B cell (primary cell): ENCODE measurements around the gene JAML.

Source experiments
- EZH2 ChIP-seq: IDR thresholded peaks from 2 replicates; pipeline ENCODE4 v1.6.1; 2012; ENCODE audit warnings: borderline replicate concordance, low read depth, mild to moderate bottlenecking, moderate library complexity, low read length; ENCODE audit not compliant: insufficient read depth, poor library complexity, severe bottlenecking
- TF ChIP-seq, protein P1 (sequence below): fragments of 200-600 bp; IDR thresholded peaks from one replicate; pipeline ENCODE4 v1.8.0; 2022; ENCODE audit warnings: antibody characterized with exemption, mild to moderate bottlenecking

DNA sequence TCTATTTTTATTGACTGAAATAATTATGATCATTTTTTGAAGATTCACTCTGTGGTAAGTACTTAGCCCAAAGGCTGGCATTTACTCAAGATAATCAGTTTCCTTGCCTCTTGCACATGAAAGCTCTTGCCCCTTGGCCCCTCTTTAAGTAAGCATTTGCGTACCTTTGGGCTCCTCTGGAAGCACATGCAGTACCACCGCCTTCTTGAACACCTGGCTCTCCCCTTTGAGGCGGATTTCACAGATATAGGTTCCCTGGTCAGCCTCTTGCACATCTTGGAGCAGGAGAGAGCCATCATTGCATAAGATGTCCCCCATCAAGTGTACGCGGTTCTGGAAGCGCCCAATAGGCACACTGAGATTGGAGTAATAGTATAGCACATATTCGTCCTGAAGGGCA is 14.5 kb downstream of the JAML start:
- TF ChIP-seq, protein P1, sequence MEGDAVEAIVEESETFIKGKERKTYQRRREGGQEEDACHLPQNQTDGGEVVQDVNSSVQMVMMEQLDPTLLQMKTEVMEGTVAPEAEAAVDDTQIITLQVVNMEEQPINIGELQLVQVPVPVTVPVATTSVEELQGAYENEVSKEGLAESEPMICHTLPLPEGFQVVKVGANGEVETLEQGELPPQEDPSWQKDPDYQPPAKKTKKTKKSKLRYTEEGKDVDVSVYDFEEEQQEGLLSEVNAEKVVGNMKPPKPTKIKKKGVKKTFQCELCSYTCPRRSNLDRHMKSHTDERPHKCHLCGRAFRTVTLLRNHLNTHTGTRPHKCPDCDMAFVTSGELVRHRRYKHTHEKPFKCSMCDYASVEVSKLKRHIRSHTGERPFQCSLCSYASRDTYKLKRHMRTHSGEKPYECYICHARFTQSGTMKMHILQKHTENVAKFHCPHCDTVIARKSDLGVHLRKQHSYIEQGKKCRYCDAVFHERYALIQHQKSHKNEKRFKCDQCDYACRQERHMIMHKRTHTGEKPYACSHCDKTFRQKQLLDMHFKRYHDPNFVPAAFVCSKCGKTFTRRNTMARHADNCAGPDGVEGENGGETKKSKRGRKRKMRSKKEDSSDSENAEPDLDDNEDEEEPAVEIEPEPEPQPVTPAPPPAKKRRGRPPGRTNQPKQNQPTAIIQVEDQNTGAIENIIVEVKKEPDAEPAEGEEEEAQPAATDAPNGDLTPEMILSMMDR, result no peak
- no peak for TF ChIP-seq EZH2
